CD4-positive, alpha-beta T cell treated with Interleukin-2 at 100 ng/mL for 4 hours (primary cell): ENCODE results near the gene MTMR6.

Experiments
- DNase-seq: peaks from one replicate; pipeline ENCODE4 v3.0.0-alpha.2; 2020; ENCODE audit warnings: low spot score

MTMR6 gene

DNA sequence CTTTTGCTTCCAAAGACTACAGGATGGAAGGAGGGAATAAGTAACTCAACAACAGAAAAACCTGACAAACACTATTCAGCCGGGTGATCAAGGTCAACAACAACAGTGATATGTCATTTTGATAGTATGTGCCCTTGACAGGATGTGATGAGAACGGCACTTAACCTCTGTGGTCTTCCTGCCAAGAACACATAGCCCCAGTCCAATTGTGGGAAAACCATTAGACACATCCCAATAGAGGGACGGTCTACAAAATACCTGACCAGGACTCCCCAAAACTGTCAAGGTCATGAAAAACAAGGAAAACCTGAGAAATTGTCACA is 72.1 kb downstream of the MTMR6 start:
- no peak for DNase-seq

DNA sequence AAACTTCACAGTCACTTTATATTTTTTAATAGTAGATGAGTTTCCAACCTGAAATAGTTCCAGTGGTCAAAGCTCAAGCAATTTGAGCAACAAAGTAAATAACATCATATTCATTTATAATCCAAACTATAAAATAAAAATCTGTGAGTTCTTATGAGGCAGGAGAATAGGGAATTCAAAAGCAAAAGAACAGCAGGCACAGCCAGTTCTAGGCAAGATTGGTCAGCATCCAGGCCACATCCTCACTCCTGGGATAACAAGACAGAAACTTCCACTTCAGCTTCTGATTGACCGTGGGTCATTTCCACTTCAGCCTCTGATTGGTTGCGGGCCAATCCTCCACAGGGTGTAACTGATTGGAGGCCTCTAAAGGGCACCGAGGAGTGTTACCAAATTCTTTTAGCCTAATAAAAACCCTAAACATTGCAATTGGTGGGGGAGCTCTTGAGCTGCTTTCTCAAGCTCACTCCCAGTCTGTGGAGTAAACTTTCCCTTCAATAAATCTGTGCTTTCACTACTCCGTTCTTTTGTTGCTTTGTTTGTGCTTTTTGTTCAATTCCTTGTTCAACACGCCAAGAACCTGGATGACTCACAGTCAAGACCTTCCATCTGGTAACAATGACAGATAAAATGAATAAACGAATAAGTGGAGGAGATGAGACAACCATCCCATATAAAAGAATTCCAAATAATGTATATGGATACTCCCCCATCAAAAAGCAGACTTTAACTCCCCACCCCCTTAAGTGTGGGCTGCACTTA is 72.6 kb downstream of the MTMR6 start:
- DNase-seq, result no peak

DNA sequence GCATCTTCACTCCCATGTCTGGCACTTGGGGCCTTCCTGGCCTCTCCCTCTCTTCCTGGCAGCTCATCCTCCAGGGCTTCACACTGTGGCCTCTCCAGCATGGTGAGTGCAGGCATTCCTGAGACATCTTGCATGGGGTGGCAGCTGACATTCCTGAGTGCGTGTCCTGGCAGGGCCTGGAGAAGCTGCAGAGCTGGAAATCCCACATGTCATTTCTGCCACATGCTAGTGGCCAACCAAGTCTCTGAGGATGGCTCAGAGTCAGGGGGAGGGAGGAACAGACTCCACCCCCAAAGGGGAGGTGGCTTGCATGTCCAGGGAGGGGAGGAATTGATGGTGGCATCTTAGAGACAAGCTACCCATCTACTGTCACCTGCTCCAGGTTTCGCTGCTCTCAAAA is 73.6 kb downstream of the MTMR6 start:
- DNase-seq, result no peak

DNA sequence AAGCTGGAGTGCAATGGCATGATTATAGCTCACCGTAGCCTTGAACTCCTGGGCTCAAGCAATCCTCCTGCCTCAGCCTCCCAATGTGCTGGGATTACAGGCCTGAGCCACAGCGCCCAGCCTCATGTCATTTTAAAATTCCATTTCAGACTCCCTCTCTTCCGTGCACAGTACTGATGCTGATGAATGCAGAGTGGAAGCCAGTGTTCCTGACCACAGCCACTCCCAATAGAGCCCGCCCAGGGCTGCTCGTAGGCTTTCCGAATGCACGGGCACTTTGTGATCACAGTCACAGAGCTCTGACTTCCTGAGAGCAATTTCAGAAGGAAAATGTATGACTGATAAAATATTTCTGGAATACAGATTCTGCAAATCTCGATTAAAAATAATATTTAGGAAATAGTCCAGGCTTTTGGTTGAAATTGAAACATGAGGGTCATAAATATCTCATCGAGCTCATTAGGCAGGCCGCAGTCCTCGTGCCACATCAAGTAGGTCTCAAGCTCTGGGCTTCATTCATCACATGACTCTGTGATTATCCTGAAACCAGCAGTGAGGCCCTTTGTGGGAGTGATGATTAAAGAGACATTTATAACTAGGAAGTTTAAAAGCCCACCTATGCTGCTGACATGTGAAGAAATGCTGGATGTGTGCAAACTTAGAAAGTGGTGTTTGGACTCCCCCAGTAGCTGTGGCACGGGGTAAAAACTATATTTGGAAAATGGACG is 76.3 kb downstream of the MTMR6 start:
- DNase-seq, result no peak

DNA sequence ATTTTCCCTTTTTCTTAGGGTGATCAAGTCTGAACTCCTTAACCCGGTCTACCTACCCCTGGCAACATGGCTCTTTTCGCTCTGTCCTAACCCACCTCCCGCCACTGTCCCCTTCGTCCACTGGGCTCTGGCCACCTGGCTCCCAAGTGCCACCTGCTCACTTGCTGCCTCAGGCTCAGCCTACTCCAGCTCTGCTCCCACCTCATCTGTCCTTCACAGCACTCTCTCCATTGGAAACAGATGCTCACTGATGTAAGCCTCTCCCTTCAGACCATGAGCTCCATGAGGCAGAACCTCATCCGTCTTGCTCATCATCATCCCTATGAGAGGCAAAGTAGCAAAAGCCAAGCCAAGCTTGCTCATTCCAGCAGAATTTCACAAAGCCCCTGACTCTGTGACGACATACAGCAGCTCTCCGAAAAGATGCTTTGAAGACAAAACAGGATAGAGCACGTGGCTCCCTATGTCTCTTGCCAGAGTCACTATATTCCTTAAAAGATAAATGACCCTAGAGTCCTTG is 79.9 kb downstream of the MTMR6 start:
- DNase-seq, result no peak

DNA sequence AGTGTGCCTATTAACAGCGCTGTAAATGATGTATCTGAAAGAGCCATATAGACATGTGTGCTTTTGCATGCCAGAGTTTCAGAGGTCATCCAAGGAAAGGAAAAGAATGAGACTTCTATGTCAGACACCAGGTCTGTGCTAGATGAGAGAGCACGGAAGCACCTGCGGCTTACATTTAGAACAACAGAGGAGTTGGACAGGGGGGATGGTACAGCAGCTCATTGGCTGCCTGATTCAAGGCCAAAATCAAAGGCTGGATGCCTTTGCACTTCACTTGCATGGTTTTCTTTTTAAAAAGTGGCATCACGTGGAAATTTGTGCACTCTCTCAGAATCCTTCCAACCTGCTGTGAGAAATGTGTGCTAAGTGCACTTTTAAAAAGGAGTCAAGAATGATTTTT is 82.4 kb downstream of the MTMR6 start:
- DNase-seq, result no peak

DNA sequence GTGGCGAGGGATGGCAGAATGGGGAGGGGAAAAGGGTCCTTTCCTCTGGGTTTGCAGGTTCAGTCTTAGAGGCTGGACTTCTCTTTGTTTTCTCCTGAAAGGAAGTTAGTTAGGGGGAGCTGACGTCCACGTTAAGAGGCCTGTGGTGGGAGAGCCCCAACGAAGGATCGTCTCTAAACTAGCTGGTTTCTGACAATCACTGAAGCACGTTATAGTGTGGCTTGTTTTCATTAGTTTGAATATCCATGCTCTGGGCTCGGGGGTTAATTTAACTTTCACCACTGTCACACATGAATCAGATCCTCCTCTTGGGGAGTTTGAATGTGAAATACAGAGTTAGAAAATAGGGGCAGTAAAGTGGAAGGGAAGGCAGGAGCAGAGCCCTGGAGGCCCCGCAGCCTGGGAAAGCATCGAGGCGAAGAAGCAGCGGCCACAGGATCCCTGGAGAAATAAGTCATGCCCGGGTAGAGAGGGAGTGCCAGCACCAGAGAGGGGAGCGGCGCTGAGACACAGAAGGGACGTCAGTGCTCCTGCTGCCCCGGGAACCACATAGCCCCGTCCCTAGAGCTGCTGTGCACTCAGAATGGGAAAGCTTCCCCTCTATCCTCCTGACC is 84.1 kb downstream of the MTMR6 start:
- no peak for DNase-seq

DNA sequence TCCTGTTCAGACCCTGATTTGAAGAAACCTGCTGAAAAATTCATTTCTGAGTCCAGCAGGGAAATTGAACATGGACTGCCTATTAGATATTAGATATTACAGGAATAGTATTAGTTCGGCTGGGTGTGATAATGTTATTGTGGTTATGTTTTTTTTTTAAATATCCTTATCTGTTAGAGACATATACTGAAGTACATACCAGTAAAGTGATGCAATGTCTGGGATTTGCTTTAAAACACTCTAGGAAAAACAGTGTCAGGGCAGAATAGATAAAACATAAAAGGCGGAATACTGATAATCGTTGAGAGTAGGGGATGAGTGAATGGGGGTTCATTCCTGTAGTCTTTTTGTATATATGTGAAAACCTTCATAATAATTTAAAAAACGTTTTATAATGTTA is 86.5 kb downstream of the MTMR6 start:
- no peak for DNase-seq

DNA sequence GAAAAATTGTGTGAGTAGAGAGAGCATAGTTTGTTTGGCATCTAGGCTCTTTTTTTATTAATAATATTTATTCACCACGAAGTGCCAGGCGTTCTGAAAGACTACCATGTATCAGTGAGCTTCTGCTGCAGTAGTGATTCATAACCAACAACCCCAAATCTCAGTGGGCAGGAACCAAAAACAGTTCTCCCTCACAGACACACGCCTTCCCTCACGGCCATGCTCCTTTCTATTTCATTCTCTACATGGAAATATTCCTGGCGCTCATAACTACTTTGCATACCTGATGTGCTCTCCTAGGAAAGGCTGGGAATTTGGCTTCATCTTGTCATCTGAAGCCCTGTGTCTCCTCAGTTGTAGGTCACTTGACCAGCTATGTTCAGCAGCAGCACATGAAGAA is 88.6 kb downstream of the MTMR6 start:
- DNase-seq, result no peak

DNA sequence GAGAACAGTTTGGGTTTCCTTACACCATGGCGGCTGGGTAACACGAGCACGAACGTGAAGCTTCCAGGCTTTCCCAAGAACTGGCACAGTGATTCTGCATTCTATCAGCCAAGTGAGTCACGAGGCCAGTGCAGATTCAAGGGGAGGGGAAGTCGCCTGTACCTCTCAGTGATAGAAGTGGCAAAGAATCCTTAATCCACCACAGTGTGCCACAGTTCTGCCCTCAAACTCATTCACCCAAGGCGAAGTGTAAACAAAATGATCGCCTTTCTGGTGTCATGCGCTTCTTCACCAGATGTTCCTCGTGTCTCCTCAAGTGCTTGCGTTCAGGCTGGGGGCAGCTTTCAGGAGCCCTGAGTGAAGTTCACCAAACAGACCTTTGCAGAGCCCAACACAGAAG is 90.3 kb downstream of the MTMR6 start:
- no peak for DNase-seq
